ENCODE results near the gene PCCA.

- TF ChIP-seq CTCF (conservative IDR thresholded peaks at IDR 0.05), result no peak
- TF ChIP-seq ZFX (IDR thresholded peaks at IDR 0.05), result no peak
Observed at GRCh38 chr13:100040196-100040595, 48.7 kb upstream of the PCCA start.
